ENCODE data around the gene VPS37C.
"Not testable (repeated sequence)": the region's sequence is repeated elsewhere in the genome, so short reads cannot be mapped to it uniquely, and the experiment has no call there.

- TF ChIP-seq POLR2A, CTCF (IDR thresholded peaks at IDR 0.05): not testable (repeated sequence)
These were observed 67.1 kb downstream of the VPS37C start for GRCh38 chr11:61094167-61094566.

Measured in upper lobe of left lung (tissue), 4 donors.